GM12892 (cell line): ENCODE measurements around the gene OBSCN.

ENCODE experiments used
- DNase-seq: peaks from one replicate; pipeline ENCODE4 v3.0.0; 2011; ENCODE audit not compliant: insufficient read length
- FAIRE-seq: peaks from 2 replicates; lab custom pipeline; 2011; peaks lifted over from hg19 to GRCh38; lab: Jason Lieb, UNC
- POLR2A ChIP-seq: IDR thresholded peaks from 2 replicates; pipeline ENCODE4 v1.6.1; 2011; ENCODE audit warnings: low read depth, low read length, control low read depth
- POLR2AphosphoS5 ChIP-seq: IDR thresholded peaks from 2 replicates; pipeline ENCODE4 v1.6.1; 2011; ENCODE audit warnings: low read depth, low read length, control low read depth
- TAF1 ChIP-seq: IDR thresholded peaks from 2 replicates; pipeline ENCODE4 v1.6.1; 2011; ENCODE audit warnings: low read depth, mild to moderate bottlenecking, control low read depth, low read length, borderline replicate concordance

Gene OBSCN

DNA sequence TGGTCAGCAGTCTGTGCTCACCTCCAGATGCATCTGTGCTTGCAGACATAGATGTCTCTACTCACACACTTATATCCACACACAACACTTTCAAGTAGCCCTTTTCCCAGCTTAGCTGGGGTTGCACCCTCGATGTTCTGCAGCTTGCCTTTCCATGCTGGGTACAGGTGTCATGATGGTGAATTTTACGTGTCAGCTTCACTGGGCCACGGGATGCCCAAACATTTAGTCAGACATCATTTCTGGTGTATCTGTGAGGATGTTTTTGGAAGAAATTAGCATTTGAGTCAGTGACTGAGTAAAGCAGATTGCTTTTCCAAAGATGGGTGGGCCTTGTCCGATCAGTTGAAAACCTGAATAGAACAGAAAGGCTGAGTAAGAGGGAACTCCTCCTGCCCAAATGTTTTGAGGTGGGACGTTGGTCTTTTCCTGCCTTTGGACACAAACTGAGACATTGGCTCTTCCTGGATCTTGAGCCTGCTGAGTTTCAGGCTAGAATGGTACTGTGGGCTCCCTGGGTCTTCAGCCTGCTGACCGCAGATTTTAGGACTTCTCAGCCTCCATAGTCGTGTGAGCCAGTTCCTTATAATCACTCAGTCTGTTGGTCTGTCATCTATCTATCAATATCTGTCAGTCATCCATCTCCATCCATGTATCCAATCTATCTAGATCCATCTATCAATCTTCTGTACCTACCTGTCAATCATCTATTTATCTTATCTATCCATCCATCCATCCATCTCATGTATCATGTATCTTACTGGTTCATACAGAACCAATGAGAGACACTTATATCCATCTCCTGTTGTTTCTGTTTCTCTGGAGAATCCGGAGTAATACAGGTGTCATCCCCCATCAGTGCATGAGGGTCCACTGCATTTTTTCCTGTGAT lies 12.7 kb upstream of the OBSCN start:
- no peak for DNase-seq
- no peak for FAIRE-seq
- no peak for TF ChIP-seq TAF1
- no peak for TF ChIP-seq POLR2AphosphoS5
- TF ChIP-seq POLR2A = no peak

DNA sequence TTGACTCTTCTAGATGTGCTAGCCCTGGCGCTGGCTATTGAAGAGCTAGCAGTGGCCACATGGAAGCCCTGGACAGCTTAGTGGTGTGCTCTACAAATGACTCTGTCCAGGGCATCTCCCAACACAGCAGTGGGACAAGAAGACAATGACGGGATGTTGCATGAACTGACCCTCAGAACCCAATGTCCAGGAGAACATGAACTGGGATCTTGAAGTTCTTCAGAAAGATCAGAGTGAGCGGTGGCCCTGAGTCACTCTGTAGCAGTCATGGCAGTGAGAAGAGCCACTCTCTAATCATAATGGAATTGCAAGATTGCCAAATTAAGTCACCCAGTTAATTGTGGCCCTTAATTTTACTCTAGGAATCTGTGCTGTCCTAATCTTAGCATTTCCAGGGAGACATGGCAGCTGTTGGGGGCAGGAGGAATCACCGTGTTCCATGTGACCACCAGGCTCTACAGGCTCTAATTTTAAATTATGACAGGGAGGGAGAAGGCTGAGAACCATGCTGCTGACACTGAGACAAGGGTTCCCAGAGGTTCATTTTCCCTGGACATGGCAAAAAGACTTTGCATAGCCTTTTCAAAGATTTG lies 10.2 kb upstream of the OBSCN start:
- DNase-seq = no peak
- FAIRE-seq = no peak
- TF ChIP-seq TAF1 (no peak), POLR2AphosphoS5 (no peak), POLR2A (no peak)

DNA sequence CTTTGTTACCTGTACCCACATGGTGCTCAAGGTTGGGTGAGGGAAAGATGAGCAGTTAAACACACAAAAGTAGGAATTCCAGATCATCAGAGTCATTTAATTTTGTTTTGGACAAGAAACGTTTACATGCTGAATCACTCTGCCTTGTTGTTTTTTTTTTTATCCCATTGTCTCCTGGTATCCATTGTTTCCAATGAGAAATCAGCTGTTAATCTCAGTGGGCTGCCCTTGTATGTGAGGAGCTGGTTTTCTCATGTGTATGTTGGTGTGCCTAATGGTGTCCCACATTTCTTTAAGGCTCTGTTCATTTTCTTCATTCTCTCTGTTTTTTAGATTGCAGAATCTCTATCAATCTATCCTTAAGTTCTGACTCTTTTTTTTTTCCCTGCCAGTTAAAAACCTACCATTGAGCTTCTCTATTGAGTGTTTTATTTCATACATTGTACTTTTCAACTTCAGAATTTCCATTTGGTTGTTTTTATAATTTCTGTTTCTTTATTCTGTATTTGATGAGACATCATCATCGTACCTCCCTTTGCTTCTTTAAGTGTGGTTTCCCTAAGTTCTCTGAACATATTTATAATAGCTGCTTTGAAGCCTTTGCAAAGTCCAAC lies 8.8 kb upstream of the OBSCN start:
- no peak for TF ChIP-seq TAF1
- TF ChIP-seq POLR2A = no peak
- TF ChIP-seq POLR2AphosphoS5 = no peak
- FAIRE-seq = no peak
- DNase-seq = no peak

DNA sequence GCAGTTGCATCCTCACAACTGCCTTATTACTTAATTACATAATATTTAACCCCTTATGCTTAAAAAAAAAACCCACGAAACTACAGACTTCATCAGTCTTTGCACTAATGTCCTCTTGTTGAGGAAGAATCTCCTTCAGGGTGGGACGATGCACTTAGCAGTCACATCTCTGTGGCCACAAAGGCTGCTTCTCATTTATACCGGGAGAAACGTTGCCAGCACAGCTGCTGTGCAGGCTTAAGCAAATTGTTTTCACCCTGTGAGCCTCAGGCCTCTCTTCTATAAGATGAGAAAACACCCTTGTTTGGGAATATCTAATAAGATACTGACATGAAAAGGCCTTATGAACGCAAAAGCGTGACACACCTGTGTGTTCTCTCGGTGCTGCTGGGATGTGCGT lies 2.9 kb upstream of the OBSCN start:
- DNase-seq (no peak), FAIRE-seq (no peak)
- TF ChIP-seq POLR2A (no peak), TAF1 (no peak), POLR2AphosphoS5 (no peak)

DNA sequence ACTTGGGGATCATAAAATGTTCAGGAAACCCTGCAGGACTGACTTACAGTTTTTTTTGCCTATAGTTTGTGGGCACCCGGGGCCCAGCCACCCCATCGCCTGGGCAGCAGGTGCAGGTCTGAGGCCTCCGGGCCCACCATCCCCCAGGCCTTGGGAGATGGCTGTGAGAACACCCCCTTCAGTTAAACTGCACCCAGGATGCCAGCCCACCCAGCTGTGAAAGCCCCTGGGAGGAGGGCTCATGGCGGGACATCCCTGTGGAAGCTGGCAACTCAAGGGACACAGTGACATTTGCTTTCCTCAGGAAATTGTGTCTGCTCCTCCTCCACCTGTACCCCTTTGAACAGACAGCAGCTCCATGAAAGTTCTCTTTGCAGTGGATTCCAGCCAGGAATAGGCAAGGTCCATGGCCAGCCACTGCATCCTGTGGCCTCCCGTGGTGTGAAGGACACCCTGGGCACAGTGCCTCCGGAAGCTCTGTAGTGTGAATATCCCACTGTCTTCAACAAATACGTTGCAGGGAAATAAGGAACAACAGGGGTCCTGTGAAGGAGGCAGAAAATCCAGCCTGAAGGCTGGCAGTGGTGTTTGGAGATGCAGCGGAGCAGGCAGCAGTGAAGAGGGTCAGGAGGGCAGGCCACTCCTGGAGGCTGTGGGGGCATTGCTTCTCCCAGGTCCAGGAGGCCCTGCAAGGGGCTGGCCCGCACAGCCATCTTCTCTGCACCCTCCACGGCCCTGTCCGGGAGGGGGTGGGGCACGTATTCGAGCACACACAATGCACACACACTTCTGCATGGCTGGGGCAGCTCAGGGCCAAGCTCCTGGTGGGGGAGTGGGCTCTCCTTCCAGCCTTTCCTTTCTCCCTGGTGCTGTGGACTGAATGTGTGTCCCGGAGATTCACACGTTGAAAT lies 2.1 kb upstream of the OBSCN start:
- FAIRE-seq = no peak
- no peak for TF ChIP-seq TAF1
- no peak for TF ChIP-seq POLR2AphosphoS5
- TF ChIP-seq POLR2A = no peak
- DNase-seq = no peak

DNA sequence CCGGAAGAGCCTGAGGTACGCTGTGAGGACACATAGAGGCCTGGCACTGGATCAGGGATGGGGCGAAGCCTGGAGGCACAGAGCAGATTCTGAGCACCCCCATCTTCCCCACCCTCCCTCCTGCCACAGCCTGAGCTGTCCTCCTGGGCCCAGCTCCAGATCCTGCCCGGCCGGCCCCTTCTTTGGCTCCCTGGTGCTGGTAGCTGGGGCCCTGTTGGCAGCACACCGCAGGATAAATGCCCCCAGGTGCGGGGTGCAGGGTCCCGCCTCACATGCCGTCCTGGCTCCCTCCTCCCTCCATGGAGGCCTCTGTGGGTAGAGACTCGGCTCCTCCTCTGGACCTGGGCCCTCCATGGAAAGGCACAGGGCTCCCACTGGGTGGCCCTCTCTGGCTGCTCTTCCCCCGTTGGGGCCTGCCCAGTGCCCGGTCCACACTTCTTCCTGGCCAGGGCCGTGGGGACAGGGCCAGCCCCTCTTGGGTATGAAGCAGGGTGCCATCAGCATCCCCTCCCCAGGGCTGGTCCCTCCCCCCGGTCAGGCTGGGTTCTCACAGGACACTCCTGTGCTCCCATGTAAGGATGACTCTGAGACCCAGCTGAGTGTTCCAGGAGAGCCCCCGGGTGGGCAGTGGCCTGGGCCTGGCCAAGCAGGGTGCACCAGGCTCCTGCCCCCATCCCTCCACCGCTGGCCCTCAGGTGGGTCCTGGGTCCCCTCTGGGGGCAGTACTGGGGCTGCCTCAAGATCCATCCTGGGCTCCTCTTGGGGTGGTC lies 1.1 kb upstream of the OBSCN start:
- FAIRE-seq (no peak), DNase-seq (no peak)
- TF ChIP-seq POLR2AphosphoS5 (no peak), TAF1 (no peak), POLR2A (no peak)

DNA sequence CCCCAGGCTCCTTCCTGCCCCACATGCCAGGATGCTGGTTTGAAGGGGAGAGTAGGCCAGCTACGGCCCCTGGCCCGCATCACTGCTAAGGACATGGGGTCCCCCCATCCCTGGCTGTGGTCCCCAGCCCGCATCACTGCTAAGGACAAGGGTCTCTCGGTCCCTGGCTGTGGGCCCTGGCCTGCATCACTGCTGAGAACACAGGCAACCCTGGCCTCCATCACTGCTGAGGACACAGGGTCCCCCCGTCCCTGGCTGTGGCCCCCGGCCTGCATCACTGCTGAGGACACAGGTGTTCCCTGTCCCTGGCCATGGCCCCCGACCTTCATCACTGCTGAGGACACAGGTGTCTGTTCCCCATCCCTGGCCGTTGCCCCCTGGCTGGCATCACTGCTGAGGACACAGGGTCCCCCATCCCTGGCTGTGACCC lies 448 bp upstream of the OBSCN start:
- no peak for FAIRE-seq
- TF ChIP-seq POLR2A = no peak
- no peak for TF ChIP-seq TAF1
- TF ChIP-seq POLR2AphosphoS5 = no peak
- DNase-seq = no peak

DNA sequence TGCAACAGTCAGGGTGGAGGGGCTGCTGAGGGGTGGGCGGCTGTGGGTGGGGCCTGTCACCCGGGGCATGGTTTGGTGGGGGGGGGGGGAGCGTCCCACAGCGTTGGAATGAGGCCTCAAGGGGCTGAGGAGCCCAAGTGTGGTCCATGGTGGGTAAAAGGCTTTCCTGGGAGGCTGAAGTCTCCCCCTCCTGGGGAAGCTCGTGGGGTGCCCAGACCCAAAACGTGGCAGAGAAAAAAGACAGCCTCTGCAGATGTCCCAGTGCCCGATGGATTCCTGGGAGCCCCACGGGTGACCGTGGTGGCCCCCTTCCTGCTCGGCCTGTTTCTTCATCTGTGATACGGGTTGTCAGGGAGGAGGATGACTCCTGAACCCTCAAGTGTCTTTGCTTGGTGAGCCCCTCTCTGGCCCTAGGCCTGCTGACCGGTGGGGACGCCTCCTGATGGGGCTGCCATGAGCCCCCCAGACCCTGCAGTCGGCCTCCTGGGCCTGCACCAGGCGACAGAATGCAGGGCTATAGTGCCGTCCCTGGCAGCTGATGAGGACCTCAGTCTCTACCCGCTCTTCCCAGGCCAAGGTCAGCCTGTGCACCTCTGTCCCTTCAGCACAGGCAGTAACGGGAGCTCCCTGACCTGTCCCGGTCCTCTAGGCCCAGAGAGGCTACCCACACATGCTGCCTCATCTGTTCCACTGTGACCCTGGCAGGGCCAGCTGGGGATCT lies 1.1 kb downstream of the OBSCN start:
- DNase-seq (no peak), FAIRE-seq (no peak)
- TF ChIP-seq POLR2AphosphoS5 (no peak), TAF1 (no peak), POLR2A (no peak)

DNA sequence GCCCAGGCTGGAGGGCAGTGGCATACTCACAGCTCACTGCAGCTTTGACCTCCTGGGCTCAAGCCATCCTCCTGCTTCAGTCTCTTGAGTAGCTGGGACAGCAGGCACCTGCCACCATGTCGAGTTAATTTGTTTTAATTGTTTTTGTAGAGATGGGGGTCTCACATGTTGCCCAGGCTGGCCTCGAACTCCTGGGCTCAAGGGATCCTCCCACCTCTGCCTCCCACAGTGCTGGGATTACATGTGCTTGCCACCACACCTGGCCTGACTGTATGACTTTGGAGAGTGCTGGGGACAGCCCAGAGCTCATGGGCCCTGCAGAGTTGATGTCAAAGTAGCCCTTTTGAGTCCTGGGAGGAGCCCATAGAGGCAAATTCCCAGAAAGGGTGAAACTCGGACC lies 1.8 kb downstream of the OBSCN start:
- DNase-seq (no peak), FAIRE-seq (no peak)
- no peak for TF ChIP-seq POLR2AphosphoS5
- TF ChIP-seq POLR2A = no peak
- no peak for TF ChIP-seq TAF1
